Fibroblast of mammary gland (primary cell): Measurements from ENCODE around the gene COL1A2.

ENCODE experiments used
- DNase-seq: peaks from one replicate; pipeline ENCODE4 v3.0.0-alpha.2; 2010; ENCODE audit warnings: low read depth
- H3K4me3 ChIP-seq: 2 replicates; pipeline ENCODE4 v1.5.1; 2011; ENCODE audit warnings: low read depth, mild to moderate bottlenecking, low read length, moderate library complexity; ENCODE audit not compliant: control insufficient read depth
- TF ChIP-seq, protein P1 (sequence below): conservative IDR thresholded peaks from 2 replicates; pipeline ENCODE4 v1.5.1; 2011; ENCODE audit warnings: low read depth, low read length, inconsistent platforms; ENCODE audit not compliant: control insufficient read depth, insufficient read depth

Gene COL1A2

GRCh38 chr7:94366832-94367231, 27.9 kb upstream of the COL1A2 start:
- no peak overlapping the region for H3K4me3 ChIP-seq
- TF ChIP-seq, protein P1, sequence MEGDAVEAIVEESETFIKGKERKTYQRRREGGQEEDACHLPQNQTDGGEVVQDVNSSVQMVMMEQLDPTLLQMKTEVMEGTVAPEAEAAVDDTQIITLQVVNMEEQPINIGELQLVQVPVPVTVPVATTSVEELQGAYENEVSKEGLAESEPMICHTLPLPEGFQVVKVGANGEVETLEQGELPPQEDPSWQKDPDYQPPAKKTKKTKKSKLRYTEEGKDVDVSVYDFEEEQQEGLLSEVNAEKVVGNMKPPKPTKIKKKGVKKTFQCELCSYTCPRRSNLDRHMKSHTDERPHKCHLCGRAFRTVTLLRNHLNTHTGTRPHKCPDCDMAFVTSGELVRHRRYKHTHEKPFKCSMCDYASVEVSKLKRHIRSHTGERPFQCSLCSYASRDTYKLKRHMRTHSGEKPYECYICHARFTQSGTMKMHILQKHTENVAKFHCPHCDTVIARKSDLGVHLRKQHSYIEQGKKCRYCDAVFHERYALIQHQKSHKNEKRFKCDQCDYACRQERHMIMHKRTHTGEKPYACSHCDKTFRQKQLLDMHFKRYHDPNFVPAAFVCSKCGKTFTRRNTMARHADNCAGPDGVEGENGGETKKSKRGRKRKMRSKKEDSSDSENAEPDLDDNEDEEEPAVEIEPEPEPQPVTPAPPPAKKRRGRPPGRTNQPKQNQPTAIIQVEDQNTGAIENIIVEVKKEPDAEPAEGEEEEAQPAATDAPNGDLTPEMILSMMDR = no peak
- DNase-seq = no peak

DNA sequence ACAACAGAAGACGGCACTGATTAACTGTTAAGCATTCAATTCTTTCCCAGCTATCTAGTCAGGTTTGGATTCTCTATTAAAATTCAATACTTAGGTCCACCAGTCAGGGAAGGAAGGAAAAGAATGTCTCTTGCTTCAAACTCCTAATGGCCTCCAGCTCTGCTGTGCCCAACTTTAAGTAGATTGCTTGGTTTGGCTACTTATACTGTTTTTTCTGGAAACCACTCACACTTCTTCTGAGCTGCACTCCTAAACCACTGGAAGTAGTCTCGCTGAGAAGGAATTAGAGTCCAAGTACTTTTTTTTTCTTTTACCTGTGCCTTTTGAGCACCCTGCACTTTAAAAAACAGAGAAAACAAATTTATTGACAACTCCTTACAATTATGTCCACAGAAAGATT, 26.7 kb upstream of the COL1A2 start:
- peak; percentile 76 for DNase-seq
- H3K4me3 ChIP-seq = peak overlapping the region; percentile 23
- TF ChIP-seq, protein P1 = no peak

- DNase-seq = peak; percentile 95
- H3K4me3 ChIP-seq = no peak overlapping the region
- TF ChIP-seq, protein P1 = no peak
Observed at GRCh38 chr7:94368371-94368791, 26.3 kb upstream of the COL1A2 start.

DNA sequence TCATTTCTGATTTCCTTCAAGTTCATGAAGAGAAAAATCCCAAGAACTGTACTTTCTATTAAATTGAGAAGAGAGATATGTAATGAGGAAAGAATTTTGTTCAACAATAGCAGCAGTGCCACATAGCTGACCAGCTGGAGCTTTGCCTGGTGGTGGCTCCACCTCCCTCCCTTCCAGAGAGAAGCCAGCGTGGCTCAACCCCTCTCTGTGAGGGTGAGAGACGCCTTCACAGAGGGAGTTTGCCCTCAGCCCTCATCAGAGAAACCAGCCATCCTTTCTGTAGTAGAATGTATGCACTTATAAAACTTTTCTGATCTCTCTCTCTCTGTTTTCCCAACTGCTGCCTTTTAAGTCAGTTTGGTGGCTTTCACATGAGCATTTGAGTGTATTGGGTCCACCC, 20.5 kb upstream of the COL1A2 start:
- peak; percentile 89 for DNase-seq
- no peak overlapping the region for H3K4me3 ChIP-seq
- TF ChIP-seq, protein P1 = no peak

DNA sequence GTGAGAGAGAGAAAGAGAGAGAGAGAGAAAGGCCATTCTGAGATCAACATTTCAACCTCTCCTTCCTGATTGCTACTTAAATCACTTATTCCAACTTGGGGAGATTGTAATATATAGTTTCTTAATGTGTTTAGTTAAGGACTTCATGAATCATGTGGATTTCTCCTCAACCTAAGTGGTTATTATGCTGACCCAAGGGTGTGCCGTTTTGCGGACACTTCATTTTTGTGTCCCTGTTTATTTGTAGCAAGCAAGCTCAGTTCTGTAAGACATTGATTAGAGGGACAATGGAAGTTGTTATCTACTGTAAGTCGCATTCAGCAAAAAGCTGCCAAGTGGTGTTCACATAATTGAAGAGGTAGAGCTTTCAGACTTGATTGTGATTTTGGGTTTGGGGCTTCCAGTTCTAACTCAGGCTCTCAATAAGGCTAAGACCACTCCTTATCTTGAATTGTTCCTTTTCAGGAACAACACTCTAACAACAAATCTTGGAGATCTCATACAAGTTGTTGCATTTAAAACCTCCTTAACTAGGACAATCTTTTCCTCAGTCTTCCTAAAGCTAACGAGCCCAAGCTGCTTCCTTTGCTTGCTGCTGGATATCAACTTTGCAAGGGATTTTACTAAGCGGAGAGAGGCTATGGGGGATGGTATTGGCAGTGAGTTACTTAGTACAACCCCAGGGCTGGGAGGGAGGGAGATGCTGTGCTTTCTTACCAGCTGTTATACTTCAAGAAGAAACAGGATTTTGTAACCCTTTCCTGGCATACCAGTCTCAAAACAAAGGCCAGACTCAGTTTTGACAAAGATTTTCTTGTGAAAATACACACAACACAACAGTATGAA, 19.8 kb upstream of the COL1A2 start:
- peak overlapping the region; percentile 38 for H3K4me3 ChIP-seq
- peak; percentile 96 for DNase-seq
- TF ChIP-seq, protein P1 = no peak

GRCh38 chr7:94375691-94376090, 19.0 kb upstream of the COL1A2 start:
- DNase-seq = peak; percentile 96
- TF ChIP-seq, protein P1 = no peak
- peak overlapping the region; percentile 38 for H3K4me3 ChIP-seq

DNA sequence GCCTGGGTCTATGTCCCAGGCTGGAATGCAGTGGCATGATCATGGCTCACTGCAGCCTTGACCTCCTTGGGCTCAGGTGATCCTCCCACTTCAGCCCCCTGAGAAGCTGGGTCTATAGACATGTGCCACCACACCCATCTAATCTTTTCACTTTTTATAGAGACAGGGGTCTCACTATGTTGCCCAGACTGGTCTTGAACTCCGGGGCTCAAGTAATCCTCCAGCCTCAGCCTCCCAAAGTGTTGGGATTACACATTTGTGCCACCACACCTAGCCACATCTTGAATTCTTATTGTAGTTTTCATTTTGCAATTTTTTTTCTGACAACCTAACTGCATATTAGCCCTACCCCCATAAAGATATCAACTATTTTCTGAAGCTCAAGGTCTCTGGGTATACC, 18.4 kb upstream of the COL1A2 start:
- TF ChIP-seq, protein P1 = no peak
- H3K4me3 ChIP-seq = no peak overlapping the region
- DNase-seq = no peak
